Measurements from ENCODE around the gene TRIO. TPM values are rescaled to one million over a fixed set of nuclear protein-coding genes. Genes with fewer than 3 reads are reported as not detected.

The TRIO gene
- polyA plus RNA-seq, 3 donors = 1.7 to 45.8 (median 2.1) TPM

DNA sequence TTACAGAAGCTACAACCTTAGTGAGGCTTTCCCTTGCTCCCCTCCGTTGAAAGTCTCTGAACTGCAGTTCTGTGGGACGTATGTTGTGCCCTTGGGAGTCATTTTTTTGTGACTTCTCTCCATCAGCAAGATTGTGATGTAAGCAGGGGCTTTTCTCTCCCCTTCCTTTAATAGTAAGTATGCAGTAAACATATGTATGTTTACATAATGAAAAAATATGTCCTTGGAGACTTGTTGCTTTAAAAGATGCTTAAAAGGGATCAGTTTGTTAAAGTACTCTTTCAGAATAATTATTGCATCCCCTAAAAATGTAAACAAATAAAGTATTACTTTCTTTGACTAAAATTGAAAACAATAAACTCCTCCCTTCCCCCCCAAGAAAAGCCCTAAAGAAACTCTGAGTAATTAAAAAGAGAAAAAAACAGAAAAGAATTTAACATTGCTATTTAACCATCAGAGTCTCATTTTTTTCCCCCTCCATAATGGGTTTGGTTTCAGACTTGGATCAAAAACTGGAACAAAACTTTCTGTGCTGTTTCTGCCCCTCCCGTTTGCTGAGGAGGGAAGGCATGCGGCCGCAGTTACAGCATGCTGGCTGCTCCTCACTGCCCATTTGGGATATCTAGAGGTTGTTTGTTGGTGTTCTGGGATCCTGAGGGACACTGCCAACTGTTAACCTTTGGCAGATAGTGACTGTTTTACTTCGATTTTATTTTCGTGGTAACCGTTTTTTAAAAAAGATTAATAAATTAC lies 40.2 kb downstream of the TRIO start:
- no peaks in the 10 kb centered on the region for H3K9me3 ChIP-seq (replicated peaks in 1 of 2; ENCODE audit: control insufficient read depth in 1 of 2, insufficient read depth in 1 of 2, low read length in 2 of 2)
- H3K4me1 ChIP-seq (ENCODE audit: control insufficient read depth in 1 of 2, insufficient read depth in 2 of 2, low read length in 2 of 2) = peaks cover 0 to 3% of the 10 kb centered on the region in 2 donors
- H3K79me2 ChIP-seq (ENCODE audit: insufficient read depth, low read length) = peaks cover 100% of the 10 kb centered on the region
- TF ChIP-seq, protein P1, sequence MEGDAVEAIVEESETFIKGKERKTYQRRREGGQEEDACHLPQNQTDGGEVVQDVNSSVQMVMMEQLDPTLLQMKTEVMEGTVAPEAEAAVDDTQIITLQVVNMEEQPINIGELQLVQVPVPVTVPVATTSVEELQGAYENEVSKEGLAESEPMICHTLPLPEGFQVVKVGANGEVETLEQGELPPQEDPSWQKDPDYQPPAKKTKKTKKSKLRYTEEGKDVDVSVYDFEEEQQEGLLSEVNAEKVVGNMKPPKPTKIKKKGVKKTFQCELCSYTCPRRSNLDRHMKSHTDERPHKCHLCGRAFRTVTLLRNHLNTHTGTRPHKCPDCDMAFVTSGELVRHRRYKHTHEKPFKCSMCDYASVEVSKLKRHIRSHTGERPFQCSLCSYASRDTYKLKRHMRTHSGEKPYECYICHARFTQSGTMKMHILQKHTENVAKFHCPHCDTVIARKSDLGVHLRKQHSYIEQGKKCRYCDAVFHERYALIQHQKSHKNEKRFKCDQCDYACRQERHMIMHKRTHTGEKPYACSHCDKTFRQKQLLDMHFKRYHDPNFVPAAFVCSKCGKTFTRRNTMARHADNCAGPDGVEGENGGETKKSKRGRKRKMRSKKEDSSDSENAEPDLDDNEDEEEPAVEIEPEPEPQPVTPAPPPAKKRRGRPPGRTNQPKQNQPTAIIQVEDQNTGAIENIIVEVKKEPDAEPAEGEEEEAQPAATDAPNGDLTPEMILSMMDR (IDR thresholded peaks at IDR 0.05) = no peak
- H4K20me1 ChIP-seq (ENCODE audit: insufficient read depth, low read length) = peaks cover 93% of the 10 kb centered on the region
- Mint-ChIP-seq H3K9me3 (no peaks in the 10 kb centered on the region), H3K27ac (peak overlapping the region in 3 of 7 donors; percentile 47 to 63 (median 54)), H3K36me3 (no peaks in the 10 kb centered on the region), H3K27me3 (ENCODE audit: low read depth in 3 of 3) (peaks cover 0 to 2% (median 1%) of the 10 kb centered on the region in 3 donors), H3K4me1 (peaks cover 24% of the 10 kb centered on the region), H3K4me3 (no peak overlapping the region)
- no peak overlapping the region for H3K27ac ChIP-seq (ENCODE audit: low read depth in 1 of 2, low read length in 2 of 2)
- no peak overlapping the region for H3K4me3 ChIP-seq (replicated peaks in 1 of 3; ENCODE audit: low read depth in 2 of 3, low read length in 3 of 3)
- 94% methylated on average over 3 of the region's 8 CpGs for WGBS (ENCODE audit: insufficient coverage)
- DNase-seq = no peak
- H3K36me3 ChIP-seq (replicated peaks in 1 of 2; ENCODE audit: control insufficient read depth in 1 of 2, insufficient read depth in 2 of 2, low read length in 2 of 2) = no peaks in the 10 kb centered on the region
- intact Hi-C loops (cut with micrococcal nuclease) = no loop called here
- no peak overlapping the region for H3K9ac ChIP-seq (ENCODE audit: insufficient read depth, low read length, poor library complexity, severe bottlenecking)
- no peaks in the 10 kb centered on the region for H3K27me3 ChIP-seq (ENCODE audit: control insufficient read depth in 2 of 2, insufficient read depth in 2 of 2, low read length in 2 of 2)
- no peak overlapping the region for H3K4me2 ChIP-seq (replicated peaks; ENCODE audit: extremely low read depth, low read length, poor library complexity, severe bottlenecking)
- no peak overlapping the region for H2AFZ ChIP-seq (ENCODE audit: insufficient read depth, low read depth, low read length, poor library complexity, severe bottlenecking)

DNA sequence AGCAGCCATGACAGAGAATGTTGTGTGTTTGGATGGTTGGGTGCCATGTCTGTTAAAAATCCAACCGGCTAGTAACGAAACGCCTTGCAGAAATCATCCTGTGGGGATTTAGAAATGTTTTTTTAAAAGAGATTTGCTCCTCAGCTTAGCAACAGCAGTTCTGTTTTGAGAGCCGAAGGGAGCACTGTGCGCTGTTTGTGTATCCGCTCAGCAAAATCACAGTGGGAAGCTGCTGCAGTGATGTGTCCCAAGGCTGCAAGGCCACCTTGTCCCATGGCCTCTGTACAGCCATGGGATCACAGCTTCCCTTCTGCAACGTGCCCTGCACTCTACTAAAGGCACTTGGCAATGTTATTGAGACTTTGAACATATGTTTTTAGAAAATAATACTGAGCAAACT lies 40.9 kb downstream of the TRIO start:
- intact Hi-C loops (cut with micrococcal nuclease) = no loop called here
- Histone ChIP-seq H3K9ac (ENCODE audit: insufficient read depth, low read length, poor library complexity, severe bottlenecking) (no peak overlapping the region), H3K4me1 (ENCODE audit: control insufficient read depth in 1 of 2, insufficient read depth in 2 of 2, low read length in 2 of 2) (peaks cover 0 to 3% of the 10 kb centered on the region in 2 donors), H3K4me2 (replicated peaks; ENCODE audit: extremely low read depth, low read length, poor library complexity, severe bottlenecking) (no peak overlapping the region), H3K79me2 (ENCODE audit: insufficient read depth, low read length) (peaks cover 100% of the 10 kb centered on the region), H3K27ac (ENCODE audit: low read depth in 1 of 2, low read length in 2 of 2) (no peak overlapping the region), H3K4me3 (replicated peaks in 1 of 3; ENCODE audit: low read depth in 2 of 3, low read length in 3 of 3) (no peak overlapping the region), H4K20me1 (ENCODE audit: insufficient read depth, low read length) (peaks cover 92% of the 10 kb centered on the region), H3K9me3 (replicated peaks in 1 of 2; ENCODE audit: control insufficient read depth in 1 of 2, insufficient read depth in 1 of 2, low read length in 2 of 2) (no peaks in the 10 kb centered on the region), H3K27me3 (ENCODE audit: control insufficient read depth in 2 of 2, insufficient read depth in 2 of 2, low read length in 2 of 2) (no peaks in the 10 kb centered on the region), H3K36me3 (replicated peaks in 1 of 2; ENCODE audit: control insufficient read depth in 1 of 2, insufficient read depth in 2 of 2, low read length in 2 of 2) (no peaks in the 10 kb centered on the region), H2AFZ (ENCODE audit: insufficient read depth, low read depth, low read length, poor library complexity, severe bottlenecking) (no peak overlapping the region)
- peaks cover 0 to 2% (median 1%) of the 10 kb centered on the region in 3 donors for H3K27me3 Mint-ChIP-seq (ENCODE audit: low read depth in 3 of 3)
- H3K4me1 Mint-ChIP-seq = peaks cover 23% of the 10 kb centered on the region
- no peaks in the 10 kb centered on the region for H3K36me3 Mint-ChIP-seq
- 96% methylated on average over 6 of the region's 7 CpGs for WGBS (ENCODE audit: insufficient coverage)
- no peaks in the 10 kb centered on the region for H3K9me3 Mint-ChIP-seq
- TF ChIP-seq, protein P1 (IDR thresholded peaks at IDR 0.05) = no peak
- H3K27ac Mint-ChIP-seq = peak overlapping the region in 2 of 7 donors; percentile 2 to 63
- H3K4me3 Mint-ChIP-seq = no peak overlapping the region
- DNase-seq = no peak

Measured in CD14-positive monocyte (primary cell).